ENCODE measurements around the gene PSME3. TPM values are rescaled to one million over a fixed set of nuclear protein-coding genes. Genes with fewer than 3 reads are reported as not detected.

The PSME3 gene
- total and polyA plus RNA-seq, 2 of the 13 experiments (the other 11 are each of a cell fraction or from before 2014, with no cell fraction given) = 66.3 to 135 TPM

GRCh38 chr17:42798383-42799380, 34.5 kb upstream of the PSME3 start, which contains the start of the genes CNTD1 and COA3 (continued):
- peak; percentile 60 for TF ChIP-seq PAXIP1 (CRISPR knock-in tag; conservative IDR thresholded peaks at IDR 0.05)
- TF ChIP-seq ZNF660 (CRISPR knock-in tag; IDR thresholded peaks at IDR 0.05; ENCODE audit: borderline replicate concordance, low read depth) = 0 out of 2 replicates have a peak, but pooled peaks have one; percentile 39
- no peak for TF ChIP-seq SIX1 (CRISPR knock-in tag; IDR thresholded peaks at IDR 0.05; ENCODE audit: borderline replicate concordance)
- no peak for TF ChIP-seq HNRNPH1 (optimal IDR thresholded peaks at IDR 0.05; ENCODE audit: low read depth, low read length)
- peak; percentile 96 for TF ChIP-seq ZNF781 (CRISPR knock-in tag; IDR thresholded peaks at IDR 0.05; ENCODE audit: borderline replicate concordance, not compliant biosample characterization)
- no peak; the same call in 1 of the 2 replicates for TF ChIP-seq GPN1 (CRISPR knock-in tag; IDR thresholded peaks at IDR 0.05; ENCODE audit: borderline replicate concordance)
- peak; percentile 94 for TF ChIP-seq IKZF5 (CRISPR knock-in tag; IDR thresholded peaks at IDR 0.05)
- TF ChIP-seq GATAD2A (CRISPR knock-in tag; IDR thresholded peaks at IDR 0.05) = peak; percentile 67; the same call in 1 of the 2 replicates
- no peak; the same call in 1 of the 2 replicates for TF ChIP-seq ZNF615 (CRISPR knock-in tag; IDR thresholded peaks at IDR 0.05; ENCODE audit: borderline replicate concordance)
- peak; percentile 96 for TF ChIP-seq ZNF547 (CRISPR knock-in tag; IDR thresholded peaks at IDR 0.05)
- TF ChIP-seq ZFP62 (CRISPR knock-in tag; IDR thresholded peaks at IDR 0.05) = no peak
- 0 out of 2 replicates have a peak, but pooled peaks have one; percentile 55 for TF ChIP-seq ZNF841 (CRISPR knock-in tag; IDR thresholded peaks at IDR 0.05; ENCODE audit: borderline replicate concordance)
- TF ChIP-seq NFYC (CRISPR knock-in tag; IDR thresholded peaks at IDR 0.05) = peak; percentile 93
- peak; percentile 60; the same call in 1 of the 2 replicates for TF ChIP-seq ZBTB2 (CRISPR knock-in tag; IDR thresholded peaks at IDR 0.05; ENCODE audit: low read depth)
- peak; percentile 79 for TF ChIP-seq ZKSCAN8 (CRISPR knock-in tag; IDR thresholded peaks at IDR 0.05; ENCODE audit: borderline replicate concordance)
- peak; percentile 96 for TF ChIP-seq ZNF883 (CRISPR knock-in tag; IDR thresholded peaks at IDR 0.05; ENCODE audit: not compliant biosample characterization)
- peak; percentile 87; the same call in 1 of the 2 replicates for TF ChIP-seq ARID2 (CRISPR knock-in tag; IDR thresholded peaks at IDR 0.05; ENCODE audit: borderline replicate concordance)
- TF ChIP-seq GLI4 (CRISPR knock-in tag; IDR thresholded peaks at IDR 0.05; ENCODE audit: borderline replicate concordance) = 0 out of 2 replicates have a peak, but pooled peaks have one; percentile 81
- TF ChIP-seq SYNCRIP (IDR thresholded peaks at IDR 0.05; ENCODE audit: insufficient read depth, low read depth, low read length) = no peak
- TF ChIP-seq ZFP1 (CRISPR knock-in tag; IDR thresholded peaks at IDR 0.05) = peak; percentile 89; the same call in 1 of the 2 replicates

Measured in HepG2 (cell line).